ENCODE results near the gene GTPBP4.

DNA sequence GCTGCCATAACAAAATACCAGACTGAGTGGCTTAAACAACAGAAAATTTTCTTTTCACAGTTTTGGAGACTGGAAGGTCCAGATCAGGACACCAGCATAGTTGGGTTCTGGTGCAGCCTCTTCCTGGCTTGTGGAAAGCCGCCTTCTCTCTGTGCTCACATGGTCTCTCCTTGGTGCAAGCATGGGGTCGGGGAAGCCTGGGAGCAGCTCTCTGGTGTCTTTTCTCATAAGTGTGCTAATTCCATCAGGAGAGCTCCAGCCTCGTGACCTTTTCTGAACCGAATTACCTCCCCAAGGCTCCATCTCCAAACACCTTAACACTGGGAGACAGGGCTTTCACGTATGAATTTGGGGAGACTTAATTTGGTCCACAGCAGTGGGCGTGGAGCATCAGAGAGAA is 4.8 kb upstream of the GTPBP4 start:
- no peak for TF ChIP-seq TAF1 (conservative IDR thresholded peaks at IDR 0.05)
- TF ChIP-seq, protein P1, sequence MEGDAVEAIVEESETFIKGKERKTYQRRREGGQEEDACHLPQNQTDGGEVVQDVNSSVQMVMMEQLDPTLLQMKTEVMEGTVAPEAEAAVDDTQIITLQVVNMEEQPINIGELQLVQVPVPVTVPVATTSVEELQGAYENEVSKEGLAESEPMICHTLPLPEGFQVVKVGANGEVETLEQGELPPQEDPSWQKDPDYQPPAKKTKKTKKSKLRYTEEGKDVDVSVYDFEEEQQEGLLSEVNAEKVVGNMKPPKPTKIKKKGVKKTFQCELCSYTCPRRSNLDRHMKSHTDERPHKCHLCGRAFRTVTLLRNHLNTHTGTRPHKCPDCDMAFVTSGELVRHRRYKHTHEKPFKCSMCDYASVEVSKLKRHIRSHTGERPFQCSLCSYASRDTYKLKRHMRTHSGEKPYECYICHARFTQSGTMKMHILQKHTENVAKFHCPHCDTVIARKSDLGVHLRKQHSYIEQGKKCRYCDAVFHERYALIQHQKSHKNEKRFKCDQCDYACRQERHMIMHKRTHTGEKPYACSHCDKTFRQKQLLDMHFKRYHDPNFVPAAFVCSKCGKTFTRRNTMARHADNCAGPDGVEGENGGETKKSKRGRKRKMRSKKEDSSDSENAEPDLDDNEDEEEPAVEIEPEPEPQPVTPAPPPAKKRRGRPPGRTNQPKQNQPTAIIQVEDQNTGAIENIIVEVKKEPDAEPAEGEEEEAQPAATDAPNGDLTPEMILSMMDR (IDR thresholded peaks at IDR 0.05; ENCODE audit: low read depth, low read length, missing input control): no peak
- TF ChIP-seq HNF4G (IDR thresholded peaks at IDR 0.05): no peak
- no peak for TF ChIP-seq YY1 (IDR thresholded peaks at IDR 0.05)
- TF ChIP-seq, protein P2, sequence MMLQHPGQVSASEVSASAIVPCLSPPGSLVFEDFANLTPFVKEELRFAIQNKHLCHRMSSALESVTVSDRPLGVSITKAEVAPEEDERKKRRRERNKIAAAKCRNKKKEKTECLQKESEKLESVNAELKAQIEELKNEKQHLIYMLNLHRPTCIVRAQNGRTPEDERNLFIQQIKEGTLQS (IDR thresholded peaks at IDR 0.05): no peak
- no peak for TF ChIP-seq FOXA1 (IDR thresholded peaks at IDR 0.05)
- no peak for TF ChIP-seq RXRA (IDR thresholded peaks at IDR 0.05)
- TF ChIP-seq, protein P3, sequence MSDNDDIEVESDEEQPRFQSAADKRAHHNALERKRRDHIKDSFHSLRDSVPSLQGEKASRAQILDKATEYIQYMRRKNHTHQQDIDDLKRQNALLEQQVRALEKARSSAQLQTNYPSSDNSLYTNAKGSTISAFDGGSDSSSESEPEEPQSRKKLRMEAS (IDR thresholded peaks at IDR 0.05): no peak
- TF ChIP-seq, protein P4, sequence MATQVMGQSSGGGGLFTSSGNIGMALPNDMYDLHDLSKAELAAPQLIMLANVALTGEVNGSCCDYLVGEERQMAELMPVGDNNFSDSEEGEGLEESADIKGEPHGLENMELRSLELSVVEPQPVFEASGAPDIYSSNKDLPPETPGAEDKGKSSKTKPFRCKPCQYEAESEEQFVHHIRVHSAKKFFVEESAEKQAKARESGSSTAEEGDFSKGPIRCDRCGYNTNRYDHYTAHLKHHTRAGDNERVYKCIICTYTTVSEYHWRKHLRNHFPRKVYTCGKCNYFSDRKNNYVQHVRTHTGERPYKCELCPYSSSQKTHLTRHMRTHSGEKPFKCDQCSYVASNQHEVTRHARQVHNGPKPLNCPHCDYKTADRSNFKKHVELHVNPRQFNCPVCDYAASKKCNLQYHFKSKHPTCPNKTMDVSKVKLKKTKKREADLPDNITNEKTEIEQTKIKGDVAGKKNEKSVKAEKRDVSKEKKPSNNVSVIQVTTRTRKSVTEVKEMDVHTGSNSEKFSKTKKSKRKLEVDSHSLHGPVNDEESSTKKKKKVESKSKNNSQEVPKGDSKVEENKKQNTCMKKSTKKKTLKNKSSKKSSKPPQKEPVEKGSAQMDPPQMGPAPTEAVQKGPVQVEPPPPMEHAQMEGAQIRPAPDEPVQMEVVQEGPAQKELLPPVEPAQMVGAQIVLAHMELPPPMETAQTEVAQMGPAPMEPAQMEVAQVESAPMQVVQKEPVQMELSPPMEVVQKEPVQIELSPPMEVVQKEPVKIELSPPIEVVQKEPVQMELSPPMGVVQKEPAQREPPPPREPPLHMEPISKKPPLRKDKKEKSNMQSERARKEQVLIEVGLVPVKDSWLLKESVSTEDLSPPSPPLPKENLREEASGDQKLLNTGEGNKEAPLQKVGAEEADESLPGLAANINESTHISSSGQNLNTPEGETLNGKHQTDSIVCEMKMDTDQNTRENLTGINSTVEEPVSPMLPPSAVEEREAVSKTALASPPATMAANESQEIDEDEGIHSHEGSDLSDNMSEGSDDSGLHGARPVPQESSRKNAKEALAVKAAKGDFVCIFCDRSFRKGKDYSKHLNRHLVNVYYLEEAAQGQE (IDR thresholded peaks at IDR 0.05): no peak
- no peak for TF ChIP-seq SP1 (IDR thresholded peaks at IDR 0.05)
- TF ChIP-seq RAD21 (IDR thresholded peaks at IDR 0.05): no peak
- no peak for TF ChIP-seq GABPA (IDR thresholded peaks at IDR 0.05 in 1 of 2, conservative IDR thresholded peaks at IDR 0.05 in 1 of 2)
- TF ChIP-seq, protein P5, sequence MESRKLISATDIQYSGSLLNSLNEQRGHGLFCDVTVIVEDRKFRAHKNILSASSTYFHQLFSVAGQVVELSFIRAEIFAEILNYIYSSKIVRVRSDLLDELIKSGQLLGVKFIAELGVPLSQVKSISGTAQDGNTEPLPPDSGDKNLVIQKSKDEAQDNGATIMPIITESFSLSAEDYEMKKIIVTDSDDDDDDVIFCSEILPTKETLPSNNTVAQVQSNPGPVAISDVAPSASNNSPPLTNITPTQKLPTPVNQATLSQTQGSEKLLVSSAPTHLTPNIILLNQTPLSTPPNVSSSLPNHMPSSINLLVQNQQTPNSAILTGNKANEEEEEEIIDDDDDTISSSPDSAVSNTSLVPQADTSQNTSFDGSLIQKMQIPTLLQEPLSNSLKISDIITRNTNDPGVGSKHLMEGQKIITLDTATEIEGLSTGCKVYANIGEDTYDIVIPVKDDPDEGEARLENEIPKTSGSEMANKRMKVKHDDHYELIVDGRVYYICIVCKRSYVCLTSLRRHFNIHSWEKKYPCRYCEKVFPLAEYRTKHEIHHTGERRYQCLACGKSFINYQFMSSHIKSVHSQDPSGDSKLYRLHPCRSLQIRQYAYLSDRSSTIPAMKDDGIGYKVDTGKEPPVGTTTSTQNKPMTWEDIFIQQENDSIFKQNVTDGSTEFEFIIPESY (IDR thresholded peaks at IDR 0.05): no peak
- no peak for TF ChIP-seq JUND (IDR thresholded peaks at IDR 0.05)
